Right hindlimb (tissue), 1 donor: ENCODE results near the gene DHX8.
"Not testable (repeated sequence)": the region's sequence is repeated elsewhere in the genome, so short reads cannot be mapped to it uniquely, and the experiment has no call there.

Experiments used
- DNase-seq: peaks from one replicate; pipeline ENCODE4 v3.0.0-alpha.2; 2018

Gene DHX8

GRCh38 chr17:43483674-43484551 lies at the start of gene DHX8:
TSS of gene DHX8 (plus strand) at chr17:43483975. CDS start at chr17:43484038, 63 bp downstream.
- DNase-seq, result peak; percentile 99

- DNase-seq, result no peak
Measured at GRCh38 chr17:43434902-43435319, 48.9 kb upstream of the DHX8 start.

GRCh38 chr17:43437756-43438155 lies 46.0 kb upstream of the DHX8 start:
- DNase-seq, result no peak

GRCh38 chr17:43438626-43439025 lies 45.1 kb upstream of the DHX8 start:
- DNase-seq, result no peak

GRCh38 chr17:43439041-43439440 lies 44.7 kb upstream of the DHX8 start:
- DNase-seq, result no peak

GRCh38 chr17:43442711-43443110 lies 41.1 kb upstream of the DHX8 start:
- no peak for DNase-seq

- DNase-seq, result no peak
Measured at GRCh38 chr17:43443381-43443780, 40.4 kb upstream of the DHX8 start.

- no peak for DNase-seq
Measured at GRCh38 chr17:43444223-43445008, 39.4 kb upstream of the DHX8 start.

- no peak for DNase-seq
Measured at GRCh38 chr17:43445009-43445589, 38.7 kb upstream of the DHX8 start.

- DNase-seq, result no peak
Measured at GRCh38 chr17:43446773-43447172, 37.0 kb upstream of the DHX8 start.

GRCh38 chr17:43448720-43449469 lies 34.9 kb upstream of the DHX8 start:
- no peak for DNase-seq

- DNase-seq, result no peak
Measured at GRCh38 chr17:43449470-43450248, 34.1 kb upstream of the DHX8 start.

GRCh38 chr17:43450791-43451190 lies 33.0 kb upstream of the DHX8 start:
- DNase-seq, result not testable (repeated sequence)

- DNase-seq, result not testable (repeated sequence)
Measured at GRCh38 chr17:43451741-43452140, 32.0 kb upstream of the DHX8 start.

GRCh38 chr17:43453331-43453812 lies 30.4 kb upstream of the DHX8 start:
- DNase-seq, result peak; percentile 64

- no peak for DNase-seq
Measured at GRCh38 chr17:43454868-43455267, 28.9 kb upstream of the DHX8 start.

GRCh38 chr17:43456029-43456428 lies 27.7 kb upstream of the DHX8 start:
- DNase-seq, result no peak

- DNase-seq, result peak; percentile 34
Measured at GRCh38 chr17:43456661-43457361, 27.0 kb upstream of the DHX8 start.

- DNase-seq, result no peak
Measured at GRCh38 chr17:43457362-43457692, 26.4 kb upstream of the DHX8 start.

GRCh38 chr17:43459878-43460277 lies 23.9 kb upstream of the DHX8 start:
- DNase-seq, result not testable (repeated sequence)

GRCh38 chr17:43461185-43461584 lies 22.6 kb upstream of the DHX8 start:
- no peak for DNase-seq
